Loucy (cell line): Measurements from ENCODE around the gene RBM20.

Experiments used
- EZH2phosphoT487 ChIP-seq: fragments of 200-600 bp; IDR thresholded peaks from 2 replicates; pipeline ENCODE4 v1.6.1; 2018; ENCODE audit warnings: antibody characterized with exemption, mild to moderate bottlenecking, moderate library complexity, borderline replicate concordance
- TF ChIP-seq, protein P1 (sequence below): fragments of 200-600 bp; sonication (generic); conservative IDR thresholded peaks from 2 replicates; pipeline ENCODE4 v1.5.1; 2014; ENCODE audit warnings: mild to moderate bottlenecking, antibody characterized with exemption, low read length

DNA sequence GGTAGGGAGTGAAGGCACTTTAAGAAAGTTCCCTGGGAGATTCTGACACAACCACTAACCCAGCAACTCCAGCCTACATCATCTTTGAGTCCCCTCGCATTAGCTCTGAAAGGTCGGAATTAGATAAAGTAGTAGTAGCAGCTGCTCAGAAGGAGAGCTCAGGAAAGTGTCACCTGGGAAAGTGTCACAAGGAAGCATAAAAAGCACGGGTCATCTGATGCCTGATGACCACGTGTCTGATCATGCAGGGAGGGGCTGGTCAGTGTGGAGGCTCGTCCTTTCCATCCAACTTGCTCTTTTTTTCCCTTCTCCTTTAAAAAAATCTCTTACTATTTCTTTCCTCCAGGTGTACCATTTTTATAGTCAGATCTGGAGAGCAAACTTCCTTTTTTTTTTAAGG, 180.5 kb downstream of the RBM20 start:
- TF ChIP-seq, protein P1, sequence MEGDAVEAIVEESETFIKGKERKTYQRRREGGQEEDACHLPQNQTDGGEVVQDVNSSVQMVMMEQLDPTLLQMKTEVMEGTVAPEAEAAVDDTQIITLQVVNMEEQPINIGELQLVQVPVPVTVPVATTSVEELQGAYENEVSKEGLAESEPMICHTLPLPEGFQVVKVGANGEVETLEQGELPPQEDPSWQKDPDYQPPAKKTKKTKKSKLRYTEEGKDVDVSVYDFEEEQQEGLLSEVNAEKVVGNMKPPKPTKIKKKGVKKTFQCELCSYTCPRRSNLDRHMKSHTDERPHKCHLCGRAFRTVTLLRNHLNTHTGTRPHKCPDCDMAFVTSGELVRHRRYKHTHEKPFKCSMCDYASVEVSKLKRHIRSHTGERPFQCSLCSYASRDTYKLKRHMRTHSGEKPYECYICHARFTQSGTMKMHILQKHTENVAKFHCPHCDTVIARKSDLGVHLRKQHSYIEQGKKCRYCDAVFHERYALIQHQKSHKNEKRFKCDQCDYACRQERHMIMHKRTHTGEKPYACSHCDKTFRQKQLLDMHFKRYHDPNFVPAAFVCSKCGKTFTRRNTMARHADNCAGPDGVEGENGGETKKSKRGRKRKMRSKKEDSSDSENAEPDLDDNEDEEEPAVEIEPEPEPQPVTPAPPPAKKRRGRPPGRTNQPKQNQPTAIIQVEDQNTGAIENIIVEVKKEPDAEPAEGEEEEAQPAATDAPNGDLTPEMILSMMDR = no peak
- TF ChIP-seq EZH2phosphoT487 = no peak
